B cell (primary cell): ENCODE results near the gene COBL.

Experiments
- EZH2 ChIP-seq: IDR thresholded peaks from 2 replicates; pipeline ENCODE4 v1.6.1; 2012; ENCODE audit warnings: borderline replicate concordance, low read depth, mild to moderate bottlenecking, moderate library complexity, low read length; ENCODE audit not compliant: insufficient read depth, poor library complexity, severe bottlenecking
- TF ChIP-seq, protein P1 (sequence below): fragments of 200-600 bp; IDR thresholded peaks from one replicate; pipeline ENCODE4 v1.8.0; 2022; ENCODE audit warnings: antibody characterized with exemption, mild to moderate bottlenecking

DNA sequence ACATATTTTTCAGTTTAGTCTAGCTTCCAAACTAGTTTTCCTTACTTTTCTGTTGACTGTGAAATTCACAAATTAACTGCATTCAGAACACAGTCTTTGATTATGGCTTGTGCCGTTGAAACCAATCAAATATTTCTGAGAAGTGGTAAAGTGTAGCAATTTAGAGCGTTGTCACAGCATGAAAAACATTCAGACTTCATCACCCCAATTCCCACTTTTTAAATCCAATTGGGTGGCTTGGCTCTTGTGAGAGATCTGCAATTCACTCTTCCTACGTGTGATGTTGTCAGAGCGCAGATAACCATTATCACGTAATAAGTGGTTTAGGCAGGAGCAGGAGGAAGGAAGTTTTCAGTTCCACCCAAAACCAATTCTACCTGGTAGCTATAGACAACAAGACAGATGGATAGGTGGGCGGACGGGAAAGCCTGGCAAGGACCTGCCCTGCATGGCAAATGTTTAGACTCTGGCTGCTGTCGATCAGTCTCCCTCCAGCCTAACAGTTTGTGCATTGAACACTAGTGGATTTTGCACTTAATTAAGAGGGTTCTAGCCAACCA is 8.9 kb downstream of the COBL start:
- TF ChIP-seq, protein P1, sequence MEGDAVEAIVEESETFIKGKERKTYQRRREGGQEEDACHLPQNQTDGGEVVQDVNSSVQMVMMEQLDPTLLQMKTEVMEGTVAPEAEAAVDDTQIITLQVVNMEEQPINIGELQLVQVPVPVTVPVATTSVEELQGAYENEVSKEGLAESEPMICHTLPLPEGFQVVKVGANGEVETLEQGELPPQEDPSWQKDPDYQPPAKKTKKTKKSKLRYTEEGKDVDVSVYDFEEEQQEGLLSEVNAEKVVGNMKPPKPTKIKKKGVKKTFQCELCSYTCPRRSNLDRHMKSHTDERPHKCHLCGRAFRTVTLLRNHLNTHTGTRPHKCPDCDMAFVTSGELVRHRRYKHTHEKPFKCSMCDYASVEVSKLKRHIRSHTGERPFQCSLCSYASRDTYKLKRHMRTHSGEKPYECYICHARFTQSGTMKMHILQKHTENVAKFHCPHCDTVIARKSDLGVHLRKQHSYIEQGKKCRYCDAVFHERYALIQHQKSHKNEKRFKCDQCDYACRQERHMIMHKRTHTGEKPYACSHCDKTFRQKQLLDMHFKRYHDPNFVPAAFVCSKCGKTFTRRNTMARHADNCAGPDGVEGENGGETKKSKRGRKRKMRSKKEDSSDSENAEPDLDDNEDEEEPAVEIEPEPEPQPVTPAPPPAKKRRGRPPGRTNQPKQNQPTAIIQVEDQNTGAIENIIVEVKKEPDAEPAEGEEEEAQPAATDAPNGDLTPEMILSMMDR, result no peak
- TF ChIP-seq EZH2, result no peak
